GM23338 (cell line): ENCODE results near the gene ERBB4. TPM values are rescaled to one million over a fixed set of nuclear protein-coding genes. Genes with fewer than 3 reads are reported as not detected.

Experiments
- ATAC-seq: fragments of 200-7000 bp; cut with Tn5 transposase; 3 replicates; pipeline ENCODE4 v1.9.1; 2020
- DNase-seq: peaks from one replicate; pipeline ENCODE4 v3.0.0-alpha.2; 2015; ENCODE audit warnings: low spot score
- H2AFZ ChIP-seq: fragments of 200-600 bp; sonication (generic); 2 replicates; pipeline ENCODE4 v1.8.0; 2016; ENCODE audit warnings: antibody characterized with exemption, mild to moderate bottlenecking, moderate library complexity
- H3F3A ChIP-seq: fragments of 200-600 bp; sonication (generic); replicated peaks from 2 replicates; pipeline ENCODE4 v1.8.0; 2017; ENCODE audit warnings: antibody characterized with exemption, mixed run types, low read depth
- H3K27ac ChIP-seq: fragments of 200-600 bp; sonication (generic); 2 replicates; pipeline ENCODE4 v1.6.1; 2016; ENCODE audit warnings: low read depth
- H3K27me3 ChIP-seq: fragments of 200-600 bp; sonication (generic); 2 replicates; pipeline ENCODE4 v1.8.0; 2016; ENCODE audit warnings: mild to moderate bottlenecking, mixed run types, moderate library complexity; ENCODE audit not compliant: insufficient read depth
- H3K36me3 ChIP-seq: fragments of 200-600 bp; sonication (generic); 2 replicates; pipeline ENCODE4 v1.8.0; 2016; ENCODE audit warnings: mild to moderate bottlenecking; ENCODE audit not compliant: insufficient read depth
- H3K4me1 ChIP-seq: fragments of 200-600 bp; sonication (generic); 2 replicates; pipeline ENCODE4 v1.8.0; 2016; ENCODE audit warnings: mild to moderate bottlenecking, moderate library complexity; ENCODE audit not compliant: insufficient read depth
- H3K4me2 ChIP-seq: fragments of 200-600 bp; sonication (generic); 2 replicates; pipeline ENCODE4 v1.7.1; 2017; ENCODE audit warnings: mixed run types
- H3K4me3 ChIP-seq: fragments of 200-600 bp; sonication (generic); 2 replicates; pipeline ENCODE4 v1.6.1; 2016; ENCODE audit warnings: mixed run types
- H3K79me2 ChIP-seq: fragments of 200-600 bp; sonication (generic); replicated peaks from 2 replicates; pipeline ENCODE4 v1.8.0; 2017; ENCODE audit warnings: mild to moderate bottlenecking; ENCODE audit not compliant: insufficient read depth
- H3K9me2 ChIP-seq: fragments of 200-600 bp; sonication (generic); 2 replicates; pipeline ENCODE4 v1.8.0; 2017; ENCODE audit not compliant: insufficient read depth
- H4K20me1 ChIP-seq: fragments of 200-600 bp; sonication (generic); replicated peaks from 2 replicates; pipeline ENCODE4 v1.8.0; 2017; ENCODE audit warnings: mild to moderate bottlenecking; ENCODE audit not compliant: insufficient read depth
- H3K27ac Mint-ChIP-seq: 2 replicates; pipeline ENCODE4 v1.8.0; 2020; ENCODE audit warnings: inconsistent platforms, mild to moderate bottlenecking, moderate library complexity, mixed read lengths
- H3K27me3 Mint-ChIP-seq: 3 replicates; pipeline ENCODE4 v1.8.0; 2022; ENCODE audit warnings: low read depth, mild to moderate bottlenecking, moderate library complexity, mixed read lengths, inconsistent platforms; ENCODE audit not compliant: insufficient read depth, poor library complexity
- H3K36me3 Mint-ChIP-seq: 3 replicates; pipeline ENCODE4 v1.8.0; 2021; ENCODE audit warnings: low read depth, mild to moderate bottlenecking, inconsistent platforms, moderate library complexity, mixed read lengths
- H3K4me1 Mint-ChIP-seq: 3 replicates; pipeline ENCODE4 v1.8.0; 2020; ENCODE audit warnings: mild to moderate bottlenecking, inconsistent platforms, mixed read lengths
- H3K4me3 Mint-ChIP-seq: 3 replicates; pipeline ENCODE4 v1.8.0; 2021; ENCODE audit warnings: moderate library complexity, mild to moderate bottlenecking, inconsistent platforms, mixed read lengths
- H3K9me3 Mint-ChIP-seq: 3 replicates; pipeline ENCODE4 v1.8.0; 2020; ENCODE audit warnings: moderate library complexity, mild to moderate bottlenecking, inconsistent platforms, mixed read lengths
- EZH2 ChIP-seq: fragments of 200-600 bp; sonication (generic); IDR thresholded peaks from one replicate; pipeline ENCODE4 v1.8.0; 2017; ENCODE audit warnings: antibody characterized with exemption, mild to moderate bottlenecking, low read depth; ENCODE audit not compliant: unreplicated experiment
- EZH2phosphoT487 ChIP-seq: fragments of 200-600 bp; sonication (generic); IDR thresholded peaks from one replicate; pipeline ENCODE4 v1.8.1; 2018; ENCODE audit warnings: antibody characterized with exemption; ENCODE audit not compliant: unreplicated experiment
- JUNB ChIP-seq: IDR thresholded peaks from one replicate; pipeline ENCODE4 v1.6.1; 2016; ENCODE audit warnings: antibody characterized with exemption; ENCODE audit not compliant: unreplicated experiment
- NANOG ChIP-seq: IDR thresholded peaks from 2 replicates; pipeline ENCODE4 v1.6.1; 2016; ENCODE audit warnings: antibody characterized with exemption, borderline replicate concordance
- STAT1 ChIP-seq: IDR thresholded peaks from one replicate; pipeline ENCODE4 v1.6.1; 2016; ENCODE audit warnings: antibody characterized with exemption; ENCODE audit not compliant: unreplicated experiment
- ZNF114 ChIP-seq: fragments of 250-450 bp; sonication (Bioruptor Pico); IDR thresholded peaks from 2 replicates; pipeline ENCODE4 v1.5.0; 2020; ENCODE audit warnings: mild to moderate bottlenecking, moderate library complexity
- ZNF331 ChIP-seq: fragments of 250-450 bp; sonication (Bioruptor Pico); IDR thresholded peaks from 2 replicates; pipeline ENCODE4 v1.5.0; 2020; ENCODE audit warnings: low read depth, mild to moderate bottlenecking, moderate library complexity
- polyA plus RNA-seq: library from polyadenylated mRNA; unstranded; fragments of >200 nt; fragmentation: Nextera tagmentation; extraction: Ambion mirVana; gene quantifications from 2 replicates; pipeline ENCODE4 v1.2.1, GENCODE V29; 2016
- total RNA-seq: library from RNA; depleted of rRNA; stranded (reverse); fragments of >200 nt; shearing (Covaris generic); gene quantifications from 2 replicates; pipeline ENCODE4 v1.2.3, GENCODE V29; 2014
- TF ChIP-seq, protein P1 (sequence below): fragments of 250-450 bp; sonication (Bioruptor Pico); IDR thresholded peaks from 2 replicates; pipeline ENCODE4 v1.5.0; 2020; ENCODE audit warnings: mild to moderate bottlenecking, moderate library complexity
- TF ChIP-seq, protein P2 (sequence below), 2 experiments: fragments of 200-600 bp in 1 of 2; sonication (generic) in 1 of 2; conservative IDR thresholded peaks; 2 replicates each; pipeline versions ENCODE4 v1.5.1 to v1.6.1; 2016 to 2017; ENCODE audit warnings: antibody characterized with exemption in 2 of 2, low read depth in 2 of 2, mild to moderate bottlenecking in 2 of 2, moderate library complexity in 1 of 2
- TF ChIP-seq, protein P3 (sequence below): IDR thresholded peaks from 2 replicates; pipeline ENCODE4 v1.6.1; 2016; ENCODE audit warnings: antibody characterized with exemption

The ERBB4 gene
- total and polyA plus RNA-seq, 2 experiments from 2014 or later, result 0.73 to 1.1 TPM

- no peak overlapping the region for H3K4me3 Mint-ChIP-seq
Measured at GRCh38 chr2:211426240-211426639, 1112.4 kb downstream of the ERBB4 start.

GRCh38 chr2:211423018-211423417, 1115.6 kb downstream of the ERBB4 start:
- no peak for DNase-seq
- Histone ChIP-seq H3K36me3 (no peaks in the 10 kb centered on the region), H3K27me3 (no peaks in the 10 kb centered on the region), H3K4me3 (no peak overlapping the region), H3F3A (no peaks in the 10 kb centered on the region), H3K4me2 (no peak overlapping the region), H3K27ac (no peak overlapping the region), H3K4me1 (no peaks in the 10 kb centered on the region), H3K79me2 (no peaks in the 10 kb centered on the region), H3K9me2 (no peaks in the 10 kb centered on the region), H2AFZ (no peak overlapping the region), H4K20me1 (no peaks in the 10 kb centered on the region)
- Mint-ChIP-seq H3K27me3 (no peaks in the 10 kb centered on the region), H3K4me1 (no peaks in the 10 kb centered on the region), H3K27ac (no peak overlapping the region), H3K36me3 (no peaks in the 10 kb centered on the region), H3K4me3 (no peak overlapping the region), H3K9me3 (no peaks in the 10 kb centered on the region)
- ATAC-seq, result no peak
- TF ChIP-seq JUNB (no peak), EZH2 (no peak), NANOG (no peak), EZH2phosphoT487 (no peak)
- TF ChIP-seq, protein P1, sequence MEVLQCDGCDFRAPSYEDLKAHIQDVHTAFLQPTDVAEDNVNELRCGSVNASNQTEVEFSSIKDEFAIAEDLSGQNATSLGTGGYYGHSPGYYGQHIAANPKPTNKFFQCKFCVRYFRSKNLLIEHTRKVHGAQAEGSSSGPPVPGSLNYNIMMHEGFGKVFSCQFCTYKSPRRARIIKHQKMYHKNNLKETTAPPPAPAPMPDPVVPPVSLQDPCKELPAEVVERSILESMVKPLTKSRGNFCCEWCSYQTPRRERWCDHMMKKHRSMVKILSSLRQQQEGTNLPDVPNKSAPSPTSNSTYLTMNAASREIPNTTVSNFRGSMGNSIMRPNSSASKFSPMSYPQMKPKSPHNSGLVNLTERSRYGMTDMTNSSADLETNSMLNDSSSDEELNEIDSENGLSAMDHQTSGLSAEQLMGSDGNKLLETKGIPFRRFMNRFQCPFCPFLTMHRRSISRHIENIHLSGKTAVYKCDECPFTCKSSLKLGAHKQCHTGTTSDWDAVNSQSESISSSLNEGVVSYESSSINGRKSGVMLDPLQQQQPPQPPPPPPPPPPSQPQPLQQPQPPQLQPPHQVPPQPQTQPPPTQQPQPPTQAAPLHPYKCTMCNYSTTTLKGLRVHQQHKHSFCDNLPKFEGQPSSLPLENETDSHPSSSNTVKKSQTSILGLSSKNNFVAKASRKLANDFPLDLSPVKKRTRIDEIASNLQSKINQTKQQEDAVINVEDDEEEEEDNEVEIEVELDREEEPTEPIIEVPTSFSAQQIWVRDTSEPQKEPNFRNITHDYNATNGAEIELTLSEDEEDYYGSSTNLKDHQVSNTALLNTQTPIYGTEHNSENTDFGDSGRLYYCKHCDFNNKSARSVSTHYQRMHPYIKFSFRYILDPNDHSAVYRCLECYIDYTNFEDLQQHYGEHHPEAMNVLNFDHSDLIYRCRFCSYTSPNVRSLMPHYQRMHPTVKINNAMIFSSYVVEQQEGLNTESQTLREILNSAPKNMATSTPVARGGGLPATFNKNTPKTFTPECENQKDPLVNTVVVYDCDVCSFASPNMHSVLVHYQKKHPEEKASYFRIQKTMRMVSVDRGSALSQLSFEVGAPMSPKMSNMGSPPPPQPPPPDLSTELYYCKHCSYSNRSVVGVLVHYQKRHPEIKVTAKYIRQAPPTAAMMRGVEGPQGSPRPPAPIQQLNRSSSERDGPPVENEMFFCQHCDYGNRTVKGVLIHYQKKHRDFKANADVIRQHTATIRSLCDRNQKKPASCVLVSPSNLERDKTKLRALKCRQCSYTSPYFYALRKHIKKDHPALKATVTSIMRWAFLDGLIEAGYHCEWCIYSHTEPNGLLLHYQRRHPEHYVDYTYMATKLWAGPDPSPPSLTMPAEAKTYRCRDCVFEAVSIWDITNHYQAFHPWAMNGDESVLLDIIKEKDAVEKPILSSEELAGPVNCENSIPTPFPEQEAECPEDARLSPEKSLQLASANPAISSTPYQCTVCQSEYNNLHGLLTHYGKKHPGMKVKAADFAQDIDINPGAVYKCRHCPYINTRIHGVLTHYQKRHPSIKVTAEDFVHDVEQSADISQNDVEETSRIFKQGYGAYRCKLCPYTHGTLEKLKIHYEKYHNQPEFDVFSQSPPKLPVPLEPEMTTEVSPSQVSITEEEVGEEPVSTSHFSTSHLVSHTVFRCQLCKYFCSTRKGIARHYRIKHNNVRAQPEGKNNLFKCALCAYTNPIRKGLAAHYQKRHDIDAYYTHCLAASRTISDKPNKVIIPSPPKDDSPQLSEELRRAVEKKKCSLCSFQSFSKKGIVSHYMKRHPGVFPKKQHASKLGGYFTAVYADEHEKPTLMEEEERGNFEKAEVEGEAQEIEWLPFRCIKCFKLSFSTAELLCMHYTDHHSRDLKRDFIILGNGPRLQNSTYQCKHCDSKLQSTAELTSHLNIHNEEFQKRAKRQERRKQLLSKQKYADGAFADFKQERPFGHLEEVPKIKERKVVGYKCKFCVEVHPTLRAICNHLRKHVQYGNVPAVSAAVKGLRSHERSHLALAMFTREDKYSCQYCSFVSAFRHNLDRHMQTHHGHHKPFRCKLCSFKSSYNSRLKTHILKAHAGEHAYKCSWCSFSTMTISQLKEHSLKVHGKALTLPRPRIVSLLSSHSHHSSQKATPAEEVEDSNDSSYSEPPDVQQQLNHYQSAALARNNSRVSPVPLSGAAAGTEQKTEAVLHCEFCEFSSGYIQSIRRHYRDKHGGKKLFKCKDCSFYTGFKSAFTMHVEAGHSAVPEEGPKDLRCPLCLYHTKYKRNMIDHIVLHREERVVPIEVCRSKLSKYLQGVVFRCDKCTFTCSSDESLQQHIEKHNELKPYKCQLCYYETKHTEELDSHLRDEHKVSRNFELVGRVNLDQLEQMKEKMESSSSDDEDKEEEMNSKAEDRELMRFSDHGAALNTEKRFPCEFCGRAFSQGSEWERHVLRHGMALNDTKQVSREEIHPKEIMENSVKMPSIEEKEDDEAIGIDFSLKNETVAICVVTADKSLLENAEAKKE, result no peak

More at GRCh38 chr2:211426240-211426639, 1112.4 kb downstream of the ERBB4 start:
- Histone ChIP-seq H3K36me3 (no peaks in the 10 kb centered on the region), H3K27ac (no peak overlapping the region), H4K20me1 (no peaks in the 10 kb centered on the region), H3K4me1 (no peaks in the 10 kb centered on the region), H3K79me2 (no peaks in the 10 kb centered on the region), H2AFZ (no peak overlapping the region), H3K9me2 (no peaks in the 10 kb centered on the region), H3K4me3 (no peak overlapping the region), H3K4me2 (no peak overlapping the region), H3F3A (no peaks in the 10 kb centered on the region), H3K27me3 (no peaks in the 10 kb centered on the region)
- Mint-ChIP-seq H3K9me3 (no peaks in the 10 kb centered on the region), H3K27ac (no peak overlapping the region), H3K4me1 (no peaks in the 10 kb centered on the region), H3K36me3 (no peaks in the 10 kb centered on the region), H3K27me3 (no peaks in the 10 kb centered on the region)
- TF ChIP-seq ZNF114 (CRISPR knock-in tag) (no peak), STAT1 (no peak), ZNF331 (CRISPR knock-in tag) (no peak), JUNB (no peak), EZH2phosphoT487 (no peak), NANOG (no peak)
- TF ChIP-seq, protein P2, sequence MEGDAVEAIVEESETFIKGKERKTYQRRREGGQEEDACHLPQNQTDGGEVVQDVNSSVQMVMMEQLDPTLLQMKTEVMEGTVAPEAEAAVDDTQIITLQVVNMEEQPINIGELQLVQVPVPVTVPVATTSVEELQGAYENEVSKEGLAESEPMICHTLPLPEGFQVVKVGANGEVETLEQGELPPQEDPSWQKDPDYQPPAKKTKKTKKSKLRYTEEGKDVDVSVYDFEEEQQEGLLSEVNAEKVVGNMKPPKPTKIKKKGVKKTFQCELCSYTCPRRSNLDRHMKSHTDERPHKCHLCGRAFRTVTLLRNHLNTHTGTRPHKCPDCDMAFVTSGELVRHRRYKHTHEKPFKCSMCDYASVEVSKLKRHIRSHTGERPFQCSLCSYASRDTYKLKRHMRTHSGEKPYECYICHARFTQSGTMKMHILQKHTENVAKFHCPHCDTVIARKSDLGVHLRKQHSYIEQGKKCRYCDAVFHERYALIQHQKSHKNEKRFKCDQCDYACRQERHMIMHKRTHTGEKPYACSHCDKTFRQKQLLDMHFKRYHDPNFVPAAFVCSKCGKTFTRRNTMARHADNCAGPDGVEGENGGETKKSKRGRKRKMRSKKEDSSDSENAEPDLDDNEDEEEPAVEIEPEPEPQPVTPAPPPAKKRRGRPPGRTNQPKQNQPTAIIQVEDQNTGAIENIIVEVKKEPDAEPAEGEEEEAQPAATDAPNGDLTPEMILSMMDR (conservative IDR thresholded peaks at IDR 0.05; ENCODE audit: low read depth in 2 of 2), result no peak
- TF ChIP-seq, protein P3, sequence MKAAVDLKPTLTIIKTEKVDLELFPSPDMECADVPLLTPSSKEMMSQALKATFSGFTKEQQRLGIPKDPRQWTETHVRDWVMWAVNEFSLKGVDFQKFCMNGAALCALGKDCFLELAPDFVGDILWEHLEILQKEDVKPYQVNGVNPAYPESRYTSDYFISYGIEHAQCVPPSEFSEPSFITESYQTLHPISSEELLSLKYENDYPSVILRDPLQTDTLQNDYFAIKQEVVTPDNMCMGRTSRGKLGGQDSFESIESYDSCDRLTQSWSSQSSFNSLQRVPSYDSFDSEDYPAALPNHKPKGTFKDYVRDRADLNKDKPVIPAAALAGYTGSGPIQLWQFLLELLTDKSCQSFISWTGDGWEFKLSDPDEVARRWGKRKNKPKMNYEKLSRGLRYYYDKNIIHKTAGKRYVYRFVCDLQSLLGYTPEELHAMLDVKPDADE, result no peak
- DNase-seq, result no peak
- no peak for ATAC-seq
